Measurements from ENCODE around the gene PCARE.

Gene PCARE

DNA sequence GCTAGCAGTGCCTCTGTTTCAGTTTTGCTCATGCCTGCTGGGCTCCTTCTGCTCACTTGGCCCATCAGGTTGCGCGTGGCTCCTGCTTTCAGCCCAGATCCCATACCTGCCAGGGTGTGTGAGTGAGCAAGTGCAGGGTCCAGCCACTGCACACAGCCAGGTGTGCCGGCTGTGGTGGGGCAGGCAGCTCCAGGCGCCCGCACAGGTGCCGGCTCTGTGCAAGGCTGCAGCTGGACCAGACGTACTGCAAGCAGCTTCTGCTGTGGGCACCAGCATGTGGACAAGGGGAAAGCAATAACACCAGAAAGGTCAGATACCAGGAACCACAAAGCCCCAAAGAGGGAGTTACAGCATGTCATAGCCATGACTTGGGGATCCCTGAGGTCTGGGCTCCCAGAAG, 5.6 kb upstream of the PCARE start:
- TF ChIP-seq, protein P1, sequence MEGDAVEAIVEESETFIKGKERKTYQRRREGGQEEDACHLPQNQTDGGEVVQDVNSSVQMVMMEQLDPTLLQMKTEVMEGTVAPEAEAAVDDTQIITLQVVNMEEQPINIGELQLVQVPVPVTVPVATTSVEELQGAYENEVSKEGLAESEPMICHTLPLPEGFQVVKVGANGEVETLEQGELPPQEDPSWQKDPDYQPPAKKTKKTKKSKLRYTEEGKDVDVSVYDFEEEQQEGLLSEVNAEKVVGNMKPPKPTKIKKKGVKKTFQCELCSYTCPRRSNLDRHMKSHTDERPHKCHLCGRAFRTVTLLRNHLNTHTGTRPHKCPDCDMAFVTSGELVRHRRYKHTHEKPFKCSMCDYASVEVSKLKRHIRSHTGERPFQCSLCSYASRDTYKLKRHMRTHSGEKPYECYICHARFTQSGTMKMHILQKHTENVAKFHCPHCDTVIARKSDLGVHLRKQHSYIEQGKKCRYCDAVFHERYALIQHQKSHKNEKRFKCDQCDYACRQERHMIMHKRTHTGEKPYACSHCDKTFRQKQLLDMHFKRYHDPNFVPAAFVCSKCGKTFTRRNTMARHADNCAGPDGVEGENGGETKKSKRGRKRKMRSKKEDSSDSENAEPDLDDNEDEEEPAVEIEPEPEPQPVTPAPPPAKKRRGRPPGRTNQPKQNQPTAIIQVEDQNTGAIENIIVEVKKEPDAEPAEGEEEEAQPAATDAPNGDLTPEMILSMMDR (IDR thresholded peaks at IDR 0.05; ENCODE audit: borderline replicate concordance, control extremely low read depth, extremely low read depth, insufficient read depth, missing control alignments), result no peak
- DNase-seq (ENCODE audit: low spot score), result no peak
- in situ Hi-C loops (cut with MboI; ENCODE audit: low sequenced_read_pairs, unreplicated experiment), result no loop called here

DNA sequence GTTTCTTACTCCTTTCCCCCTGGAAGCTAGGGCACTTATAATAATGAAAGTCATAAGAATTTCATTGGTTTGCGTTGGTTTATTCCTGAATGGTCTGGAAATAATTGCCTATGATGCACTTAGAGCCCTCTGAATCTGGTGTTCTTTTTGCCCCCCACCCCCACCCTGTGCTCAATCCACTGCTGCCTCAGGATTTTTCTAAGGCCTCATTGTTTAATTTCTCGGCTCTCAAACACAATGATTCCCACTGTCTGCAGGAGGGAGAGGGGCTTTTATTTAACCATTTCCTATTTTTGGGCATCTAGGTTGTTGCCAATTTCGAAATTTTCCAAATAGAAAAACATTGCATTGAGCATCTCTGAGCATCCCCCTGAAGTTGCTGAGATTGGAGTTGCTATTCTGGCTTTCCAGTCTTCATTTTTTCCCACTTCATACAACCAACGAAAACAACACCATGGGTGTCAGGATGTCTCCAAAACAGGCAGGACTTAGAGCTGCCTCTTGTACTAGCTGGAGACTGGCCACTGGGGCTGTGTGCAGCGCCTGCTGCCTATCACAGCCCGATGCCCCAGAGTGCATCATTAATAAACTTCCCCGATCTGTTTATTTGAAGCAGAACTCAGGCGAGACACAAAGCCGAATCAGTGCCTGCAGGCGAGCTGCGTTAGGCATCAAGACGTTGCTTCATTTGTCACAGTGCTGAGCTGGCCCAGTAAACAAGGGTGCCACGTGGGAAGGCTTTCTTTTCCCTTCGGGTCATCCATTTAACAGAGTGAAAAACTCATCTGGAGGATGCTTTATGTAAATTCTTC, 1.8 kb upstream of the PCARE start:
- DNase-seq (ENCODE audit: low spot score), result no peak
- TF ChIP-seq, protein P1 (IDR thresholded peaks at IDR 0.05; ENCODE audit: borderline replicate concordance, control extremely low read depth, extremely low read depth, insufficient read depth, missing control alignments), result no peak
- in situ Hi-C loops (cut with MboI; ENCODE audit: low sequenced_read_pairs, unreplicated experiment), result no loop called here

DNA sequence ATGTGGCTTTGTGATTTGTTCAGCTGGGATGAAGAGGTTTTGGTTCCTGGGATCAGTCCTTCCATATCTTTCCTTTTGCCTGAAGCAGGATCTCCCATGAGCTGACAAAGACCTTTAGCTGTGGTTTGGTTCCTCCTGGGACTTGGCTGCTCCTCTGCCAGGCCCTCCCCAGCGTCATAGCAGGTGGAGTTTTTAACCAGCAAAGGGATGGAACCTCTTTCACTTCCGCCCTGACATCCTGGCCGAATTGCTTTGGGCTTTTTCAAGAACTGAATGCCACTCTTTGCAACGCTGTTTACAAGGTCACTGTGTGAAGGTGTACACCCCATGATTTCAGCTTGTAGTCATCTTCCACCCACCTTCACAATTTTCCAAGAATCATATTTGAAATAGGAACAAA, 390 bp downstream of the PCARE start:
- in situ Hi-C loops (cut with MboI; ENCODE audit: low sequenced_read_pairs, unreplicated experiment), result no loop called here
- no peak for DNase-seq (ENCODE audit: low spot score)
- TF ChIP-seq, protein P1 (IDR thresholded peaks at IDR 0.05; ENCODE audit: borderline replicate concordance, control extremely low read depth, extremely low read depth, insufficient read depth, missing control alignments), result no peak

DNA sequence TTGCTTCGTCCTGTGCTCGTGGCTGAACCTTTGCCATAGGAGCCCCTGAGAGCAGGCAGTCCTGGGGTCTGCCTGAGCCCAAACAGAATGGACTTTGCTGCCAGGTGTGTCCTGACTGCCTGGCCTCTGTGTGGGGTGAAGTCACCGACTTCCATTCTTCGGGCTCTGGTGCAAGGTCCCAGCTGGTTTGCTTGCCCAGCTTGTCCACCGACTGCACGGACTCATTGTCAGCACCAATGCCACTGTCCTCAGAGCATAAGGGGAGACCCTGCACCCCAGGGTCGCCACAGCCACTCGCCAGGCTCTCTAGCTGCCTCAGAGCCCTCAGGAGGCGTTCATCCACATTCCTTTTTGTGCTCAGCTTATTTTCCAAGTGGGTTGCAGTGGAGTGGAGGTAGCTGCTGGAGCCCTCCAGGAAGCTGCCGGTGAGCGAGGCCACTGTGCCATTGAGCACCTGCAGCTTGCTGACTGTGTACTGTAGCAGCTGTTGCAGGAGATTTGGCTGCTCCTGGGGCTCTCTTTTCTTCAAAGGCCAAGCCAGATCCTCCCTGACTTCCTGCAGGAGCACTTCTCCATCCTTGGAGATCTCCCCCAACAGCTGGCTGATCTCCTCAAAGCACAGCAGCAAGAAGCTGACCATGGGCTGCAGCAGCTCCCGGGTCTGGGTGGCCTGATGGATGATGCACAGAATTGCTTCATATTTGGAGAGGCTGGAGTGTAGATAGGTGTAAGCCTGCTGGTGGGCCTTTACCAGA, 1.2 kb downstream of the PCARE start:
- in situ Hi-C loops (cut with MboI; ENCODE audit: low sequenced_read_pairs, unreplicated experiment), result no loop called here
- DNase-seq (ENCODE audit: low spot score), result no peak
- TF ChIP-seq, protein P1 (IDR thresholded peaks at IDR 0.05; ENCODE audit: borderline replicate concordance, control extremely low read depth, extremely low read depth, insufficient read depth, missing control alignments), result no peak

DNA sequence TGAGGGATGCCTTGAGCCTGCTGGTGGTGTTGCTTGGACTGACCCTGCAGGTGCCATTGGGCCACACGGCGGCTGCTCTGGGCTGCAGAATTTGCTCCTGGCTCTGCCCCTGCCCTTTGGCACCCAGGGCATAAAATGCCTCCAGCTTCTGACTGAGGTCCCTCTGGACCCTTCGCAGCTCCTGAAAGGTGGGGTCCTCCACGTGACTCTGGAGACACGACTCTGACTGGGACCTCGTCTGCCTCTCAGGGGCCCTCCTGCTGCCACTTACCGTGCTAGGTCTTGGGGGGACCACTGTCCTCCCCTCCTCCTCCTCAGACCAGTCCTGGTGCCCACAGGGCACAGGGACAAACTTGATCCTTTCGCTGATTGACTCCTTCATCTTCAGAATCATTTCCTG, 2.1 kb downstream of the PCARE start:
- TF ChIP-seq, protein P1 (IDR thresholded peaks at IDR 0.05; ENCODE audit: borderline replicate concordance, control extremely low read depth, extremely low read depth, insufficient read depth, missing control alignments), result no peak
- in situ Hi-C loops (cut with MboI; ENCODE audit: low sequenced_read_pairs, unreplicated experiment), result no loop called here
- no peak for DNase-seq (ENCODE audit: low spot score)

DNA sequence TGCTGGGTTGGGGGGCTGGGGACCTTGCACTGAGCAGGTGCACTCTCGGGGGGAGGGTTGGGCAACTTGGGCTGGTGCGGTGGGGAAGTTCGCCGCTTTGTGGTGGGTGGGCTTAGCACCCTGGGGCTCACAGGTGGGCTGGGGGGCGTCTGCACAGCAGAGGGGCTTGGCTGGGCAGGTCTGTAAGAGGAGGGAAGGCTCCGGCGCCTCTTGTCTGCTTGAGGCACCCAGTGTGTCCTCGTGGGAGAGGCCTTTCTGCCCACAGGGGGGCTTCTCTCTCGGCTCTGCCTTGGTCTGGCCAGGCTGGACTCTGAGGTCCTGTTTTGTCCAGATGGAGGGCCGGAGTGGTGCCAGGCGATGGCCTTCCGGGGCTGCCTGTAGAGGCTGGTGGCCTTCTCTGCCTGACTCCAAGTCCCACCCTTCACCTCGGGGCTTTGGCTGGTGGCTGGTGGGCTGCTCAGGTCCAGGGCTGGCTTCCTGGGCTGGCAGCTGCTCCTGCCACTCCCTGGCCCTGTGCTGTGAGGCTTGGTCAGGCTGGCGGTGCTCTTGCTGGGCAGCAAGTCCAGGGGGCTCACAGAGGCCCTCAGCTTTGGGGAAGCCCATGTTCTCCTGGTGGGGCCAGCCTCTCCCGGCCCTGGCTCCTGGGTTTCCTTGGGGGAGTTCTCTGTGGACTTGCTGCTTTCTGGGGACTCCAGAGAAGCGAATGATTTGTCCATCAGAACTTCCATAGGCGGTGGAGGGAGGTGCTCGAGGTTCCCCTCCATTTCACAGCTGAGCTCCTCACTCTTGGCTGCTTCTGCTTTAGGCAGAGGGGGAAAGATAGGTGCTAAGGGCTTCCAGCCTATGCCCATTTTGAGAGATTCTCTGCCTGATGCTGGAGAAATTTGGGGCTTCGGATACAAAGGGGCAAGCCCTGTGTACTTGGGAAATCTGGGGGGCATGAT, 3.0 kb downstream of the PCARE start:
- in situ Hi-C loops (cut with MboI; ENCODE audit: low sequenced_read_pairs, unreplicated experiment), result no loop called here
- no peak for DNase-seq (ENCODE audit: low spot score)
- TF ChIP-seq, protein P1 (IDR thresholded peaks at IDR 0.05; ENCODE audit: borderline replicate concordance, control extremely low read depth, extremely low read depth, insufficient read depth, missing control alignments), result no peak

All from GM13976 (cell line).